ENCODE data around the gene C3orf20.

DNA sequence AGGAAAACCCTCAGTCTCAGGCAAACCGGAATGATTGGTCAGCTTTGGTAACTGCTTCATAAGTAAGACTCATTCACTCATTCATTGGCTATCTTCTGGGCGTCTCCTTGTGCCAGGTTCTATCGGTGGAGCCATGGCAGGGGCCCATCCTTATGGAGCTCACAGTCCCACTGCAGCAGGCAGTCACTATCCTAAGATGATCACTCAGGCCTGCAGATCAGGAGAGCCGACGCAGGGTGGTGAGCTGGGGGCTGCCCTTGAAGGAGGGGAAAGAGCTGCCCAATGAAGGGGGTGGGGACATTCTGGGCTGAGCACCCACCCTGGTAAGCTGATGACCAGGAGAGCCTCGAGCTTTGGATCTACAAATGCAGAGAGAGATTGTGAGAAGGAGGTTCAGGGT lies 123.3 kb downstream of the C3orf20 start:
- TF ChIP-seq YY1 (IDR thresholded peaks at IDR 0.05; ENCODE audit: insufficient read depth, insufficient read length) (no peak), ZNF274 (IDR thresholded peaks at IDR 0.05; ENCODE audit: low read depth, low read length) (no peak)
